ENCODE measurements around the gene EMX1. TPM values are rescaled to one million over a fixed set of nuclear protein-coding genes. Genes with fewer than 3 reads are reported as not detected.

The EMX1 gene
- total and polyA plus RNA-seq, 2 of the 13 experiments (the other 11 are each of a cell fraction or from before 2014, with no cell fraction given), result 0.62 to 4.9 TPM

DNA sequence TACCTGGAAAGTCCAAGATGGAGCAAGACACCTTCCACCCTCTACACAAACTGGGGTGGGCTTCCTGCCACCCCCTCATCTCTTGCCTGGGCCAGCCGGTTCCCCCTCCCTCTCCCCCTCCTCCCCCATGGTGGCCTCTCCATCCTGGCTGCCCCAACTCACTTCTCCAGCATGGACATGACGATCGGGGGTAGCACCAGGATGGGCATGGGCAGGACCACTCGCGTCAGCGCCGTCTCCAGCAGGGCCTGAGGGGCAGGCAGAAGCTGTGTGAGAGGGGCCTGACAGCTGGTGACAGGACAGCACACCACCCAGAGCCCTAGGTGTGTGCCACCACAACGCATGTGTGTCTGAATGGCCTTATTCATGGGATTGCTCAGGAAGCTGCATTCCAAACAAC lies 51.0 kb downstream of the EMX1 start (continued):
- TF ChIP-seq ZFX (CRISPR knock-in tag; IDR thresholded peaks at IDR 0.05; ENCODE audit: low read depth), result no peak

DNA sequence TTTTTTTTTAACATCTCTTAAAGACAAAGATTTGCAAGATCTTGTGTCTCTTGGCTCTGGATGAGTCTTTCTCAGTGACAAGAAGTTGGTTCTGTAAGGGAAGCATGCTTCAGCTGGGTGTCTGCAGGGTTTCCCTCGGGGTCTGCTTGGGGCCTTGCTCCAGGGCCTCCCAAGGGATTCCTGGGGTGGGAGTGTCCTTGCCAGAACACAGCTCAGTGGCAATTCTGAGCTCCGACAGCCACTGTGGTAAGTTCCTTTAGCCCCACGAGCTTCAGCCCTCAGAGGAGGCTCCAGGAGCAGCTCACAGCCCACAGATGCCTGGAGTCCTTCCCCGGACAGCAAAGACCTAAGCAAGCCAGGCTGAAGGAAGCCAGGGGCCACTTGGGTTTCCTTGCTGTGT lies 52.4 kb downstream of the EMX1 start:
- no peaks in the 10 kb centered on the region for H3K79me2 ChIP-seq (ENCODE audit: insufficient read depth, low read length)
- ATAC-seq, result no peak
- POLR2A ChIA-PET, result no interaction called here
- H3K4me2 ChIP-seq (ENCODE audit: low read depth, low read length), result no peak overlapping the region
- BruUV-seq (replicated peaks), result no TSS peak
- no peak overlapping the region for H3K4me3 ChIP-seq (replicated peaks in 1 of 3; ENCODE audit: insufficient read depth in 1 of 3, low read depth in 2 of 3, low read length in 3 of 3)
- H3K27me3 ChIP-seq (ENCODE audit: control insufficient read depth in 1 of 2, insufficient read depth in 2 of 2, low read length in 2 of 2), result no peaks in the 10 kb centered on the region
- no peak for DNase-seq (ENCODE audit: low spot score)
- peaks cover 2 to 33% of the 10 kb centered on the region in 2 experiments for H3K36me3 ChIP-seq (replicated peaks in 1 of 2; ENCODE audit: control insufficient read depth in 1 of 2, insufficient read depth in 2 of 2, low read length in 2 of 2)
- no peak for FAIRE-seq
- H3K9me3 ChIP-seq (ENCODE audit: low read length), result no peaks in the 10 kb centered on the region
- intact Hi-C loops (cut with micrococcal nuclease; ENCODE audit: unreplicated experiment), result no loop called here
- no peaks in the 10 kb centered on the region for H3K4me1 ChIP-seq (ENCODE audit: insufficient read depth, low read length)
- H3K27ac ChIP-seq (ENCODE audit: extremely low read length, insufficient read depth, low read length), result no peak overlapping the region
- CTCF ChIA-PET (ENCODE audit: low intra/inter-chr PET ratio, low total read pairs), result no interaction called here
- 93% methylated on average over 4 of the region's 4 CpGs for WGBS (ENCODE audit: low lambda C conversion rate)
- TF ChIP-seq ZNF20 (CRISPR knock-in tag; IDR thresholded peaks at IDR 0.05), result no peak
- TF ChIP-seq ZNF839 (CRISPR knock-in tag; IDR thresholded peaks at IDR 0.05; ENCODE audit: borderline replicate concordance), result no peak
- TF ChIP-seq, protein P1, sequence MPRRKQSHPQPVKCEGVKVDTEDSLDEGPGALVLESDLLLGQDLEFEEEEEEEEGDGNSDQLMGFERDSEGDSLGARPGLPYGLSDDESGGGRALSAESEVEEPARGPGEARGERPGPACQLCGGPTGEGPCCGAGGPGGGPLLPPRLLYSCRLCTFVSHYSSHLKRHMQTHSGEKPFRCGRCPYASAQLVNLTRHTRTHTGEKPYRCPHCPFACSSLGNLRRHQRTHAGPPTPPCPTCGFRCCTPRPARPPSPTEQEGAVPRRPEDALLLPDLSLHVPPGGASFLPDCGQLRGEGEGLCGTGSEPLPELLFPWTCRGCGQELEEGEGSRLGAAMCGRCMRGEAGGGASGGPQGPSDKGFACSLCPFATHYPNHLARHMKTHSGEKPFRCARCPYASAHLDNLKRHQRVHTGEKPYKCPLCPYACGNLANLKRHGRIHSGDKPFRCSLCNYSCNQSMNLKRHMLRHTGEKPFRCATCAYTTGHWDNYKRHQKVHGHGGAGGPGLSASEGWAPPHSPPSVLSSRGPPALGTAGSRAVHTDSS (CRISPR knock-in tag; conservative IDR thresholded peaks at IDR 0.05), result no peak
- TF ChIP-seq, protein P2, sequence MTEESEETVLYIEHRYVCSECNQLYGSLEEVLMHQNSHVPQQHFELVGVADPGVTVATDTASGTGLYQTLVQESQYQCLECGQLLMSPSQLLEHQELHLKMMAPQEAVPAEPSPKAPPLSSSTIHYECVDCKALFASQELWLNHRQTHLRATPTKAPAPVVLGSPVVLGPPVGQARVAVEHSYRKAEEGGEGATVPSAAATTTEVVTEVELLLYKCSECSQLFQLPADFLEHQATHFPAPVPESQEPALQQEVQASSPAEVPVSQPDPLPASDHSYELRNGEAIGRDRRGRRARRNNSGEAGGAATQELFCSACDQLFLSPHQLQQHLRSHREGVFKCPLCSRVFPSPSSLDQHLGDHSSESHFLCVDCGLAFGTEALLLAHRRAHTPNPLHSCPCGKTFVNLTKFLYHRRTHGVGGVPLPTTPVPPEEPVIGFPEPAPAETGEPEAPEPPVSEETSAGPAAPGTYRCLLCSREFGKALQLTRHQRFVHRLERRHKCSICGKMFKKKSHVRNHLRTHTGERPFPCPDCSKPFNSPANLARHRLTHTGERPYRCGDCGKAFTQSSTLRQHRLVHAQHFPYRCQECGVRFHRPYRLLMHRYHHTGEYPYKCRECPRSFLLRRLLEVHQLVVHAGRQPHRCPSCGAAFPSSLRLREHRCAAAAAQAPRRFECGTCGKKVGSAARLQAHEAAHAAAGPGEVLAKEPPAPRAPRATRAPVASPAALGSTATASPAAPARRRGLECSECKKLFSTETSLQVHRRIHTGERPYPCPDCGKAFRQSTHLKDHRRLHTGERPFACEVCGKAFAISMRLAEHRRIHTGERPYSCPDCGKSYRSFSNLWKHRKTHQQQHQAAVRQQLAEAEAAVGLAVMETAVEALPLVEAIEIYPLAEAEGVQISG (CRISPR knock-in tag; IDR thresholded peaks at IDR 0.05), result no peak
- TF ChIP-seq, protein P3, sequence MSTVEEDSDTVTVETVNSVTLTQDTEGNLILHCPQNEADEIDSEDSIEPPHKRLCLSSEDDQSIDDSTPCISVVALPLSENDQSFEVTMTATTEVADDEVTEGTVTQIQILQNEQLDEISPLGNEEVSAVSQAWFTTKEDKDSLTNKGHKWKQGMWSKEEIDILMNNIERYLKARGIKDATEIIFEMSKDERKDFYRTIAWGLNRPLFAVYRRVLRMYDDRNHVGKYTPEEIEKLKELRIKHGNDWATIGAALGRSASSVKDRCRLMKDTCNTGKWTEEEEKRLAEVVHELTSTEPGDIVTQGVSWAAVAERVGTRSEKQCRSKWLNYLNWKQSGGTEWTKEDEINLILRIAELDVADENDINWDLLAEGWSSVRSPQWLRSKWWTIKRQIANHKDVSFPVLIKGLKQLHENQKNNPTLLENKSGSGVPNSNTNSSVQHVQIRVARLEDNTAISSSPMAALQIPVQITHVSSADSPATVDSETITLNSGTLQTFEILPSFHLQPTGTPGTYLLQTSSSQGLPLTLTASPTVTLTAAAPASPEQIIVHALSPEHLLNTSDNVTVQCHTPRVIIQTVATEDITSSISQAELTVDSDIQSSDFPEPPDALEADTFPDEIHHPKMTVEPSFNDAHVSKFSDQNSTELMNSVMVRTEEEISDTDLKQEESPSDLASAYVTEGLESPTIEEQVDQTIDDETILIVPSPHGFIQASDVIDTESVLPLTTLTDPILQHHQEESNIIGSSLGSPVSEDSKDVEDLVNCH (CRISPR knock-in tag; IDR thresholded peaks at IDR 0.05), result no peak
- no peak for TF ChIP-seq HNRNPUL1 (IDR thresholded peaks at IDR 0.05; ENCODE audit: low read depth, low read length)
- TF ChIP-seq, protein P4, sequence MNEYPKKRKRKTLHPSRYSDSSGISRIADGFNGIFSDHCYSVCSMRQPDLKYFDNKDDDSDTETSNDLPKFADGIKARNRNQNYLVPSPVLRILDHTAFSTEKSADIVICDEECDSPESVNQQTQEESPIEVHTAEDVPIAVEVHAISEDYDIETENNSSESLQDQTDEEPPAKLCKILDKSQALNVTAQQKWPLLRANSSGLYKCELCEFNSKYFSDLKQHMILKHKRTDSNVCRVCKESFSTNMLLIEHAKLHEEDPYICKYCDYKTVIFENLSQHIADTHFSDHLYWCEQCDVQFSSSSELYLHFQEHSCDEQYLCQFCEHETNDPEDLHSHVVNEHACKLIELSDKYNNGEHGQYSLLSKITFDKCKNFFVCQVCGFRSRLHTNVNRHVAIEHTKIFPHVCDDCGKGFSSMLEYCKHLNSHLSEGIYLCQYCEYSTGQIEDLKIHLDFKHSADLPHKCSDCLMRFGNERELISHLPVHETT (CRISPR knock-in tag; conservative IDR thresholded peaks at IDR 0.05), result no peak
- no peak for TF ChIP-seq ATF7 (IDR thresholded peaks at IDR 0.05)
- no peak for TF ChIP-seq ATF7 (CRISPR knock-in tag; IDR thresholded peaks at IDR 0.05)
- in situ Hi-C loops (cut with HindIII; ENCODE audit: extremely low pct_ligation_motif_present, low pct_unique_long_range_greater_than_20kb), result no loop called here
- no peak overlapping the region for H3K9ac ChIP-seq (ENCODE audit: insufficient read depth, low read depth, low read length)
- H4K20me1 ChIP-seq (ENCODE audit: insufficient read depth, low read length), result peaks cover 4% of the 10 kb centered on the region; the same call in 1 of the 2 replicates
- H2AFZ ChIP-seq (ENCODE audit: low read length), result no peak overlapping the region

Measured in HepG2 (cell line).